K562 (cell line): ENCODE results near the gene CALU. TPM values are rescaled to one million over a fixed set of nuclear protein-coding genes. Genes with fewer than 3 reads are reported as not detected.

Experiments used
- BDP1 ChIP-seq: IDR thresholded peaks from 3 replicates; pipeline ENCODE4 v1.6.1; 2011; ENCODE audit not compliant: insufficient read length, insufficient read depth
- FIP1L1 ChIP-seq: fragments of 200-400 bp; formaldehyde crosslinking; IDR thresholded peaks from 2 replicates; pipeline ENCODE4 v1.6.1; 2018; ENCODE audit warnings: mild to moderate bottlenecking, low read depth, low read length; ENCODE audit not compliant: poor library complexity, severe bottlenecking
- FOXA3 ChIP-seq, 2 experiments: fragments of 450-650 bp in 1 of 2; sonication (generic) in 1 of 2; formaldehyde crosslinking; IDR thresholded peaks in 1 of 2; conservative IDR thresholded peaks in 1 of 2; 2 replicates each; pipeline versions ENCODE4 v1.4.0 to v1.8.0; 2020 to 2022; ENCODE audit warnings: mild to moderate bottlenecking in 2 of 2, missing genetic modification reagents in 1 of 2
- HSF4 ChIP-seq: fragments of 250-450 bp; sonication (Bioruptor Pico); IDR thresholded peaks from 2 replicates; pipeline ENCODE4 v2.1.2; 2022; ENCODE audit warnings: mild to moderate bottlenecking, moderate library complexity, borderline replicate concordance
- JUN ChIP-seq, 2 experiments: sonication (generic) in 1 of 2; formaldehyde crosslinking in 1 of 2; IDR thresholded peaks; 2 replicates each; pipeline versions ENCODE4 v1.6.1 to v1.8.0; 2012 to 2022; ENCODE audit warnings: borderline replicate concordance in 2 of 2, mild to moderate bottlenecking in 2 of 2, improper control_type of control experiment in 1 of 2, low read depth in 1 of 2, low read length in 1 of 2, missing genetic modification reagents in 1 of 2
- KLF13 ChIP-seq: fragments of 450-650 bp; IDR thresholded peaks from 2 replicates; pipeline ENCODE4 v1.6.1; 2016; ENCODE audit warnings: missing genetic modification characterization, low read depth, mild to moderate bottlenecking, missing compliant biosample characterization, moderate library complexity, borderline replicate concordance
- RBM22 ChIP-seq: fragments of 200-400 bp; formaldehyde crosslinking; IDR thresholded peaks from 2 replicates; pipeline ENCODE4 v1.6.1; 2018; ENCODE audit warnings: low read length, low read depth; ENCODE audit not compliant: poor library complexity, severe bottlenecking
- RCOR1 ChIP-seq, 2 experiments: IDR thresholded peaks; 2 replicates each; pipeline ENCODE4 v1.6.1; 2012; ENCODE audit warnings: low read depth in 2 of 2, low read length in 2 of 2, borderline replicate concordance in 1 of 2, improper control_type of control experiment in 1 of 2
- SIRT6 ChIP-seq: IDR thresholded peaks from one replicate; pipeline ENCODE4 v1.6.1; 2012; ENCODE audit warnings: low read depth, mild to moderate bottlenecking, control low read depth, inconsistent platforms, low read length, moderate library complexity
- SRF ChIP-seq, 2 experiments: fragments of 250-450, 450-650 bp in 1 of 2; sonication (Bioruptor Pico) in 1 of 2; sonication (generic) in 1 of 2; formaldehyde crosslinking; IDR thresholded peaks; 2 replicates each; pipeline versions ENCODE4 v1.5.0 to v1.5.1; 2020 to 2022; ENCODE audit warnings: mild to moderate bottlenecking in 1 of 2, missing genetic modification reagents in 1 of 2
- TEAD1 ChIP-seq, 2 experiments: fragments of 450-650 bp in 1 of 2; sonication (generic) in 1 of 2; formaldehyde crosslinking; IDR thresholded peaks; 2 replicates each; pipeline versions ENCODE4 v1.4.0 to v1.8.0; 2020 to 2022; ENCODE audit warnings: mild to moderate bottlenecking in 2 of 2, missing genetic modification reagents in 1 of 2
- ZBTB17 ChIP-seq: fragments of 450-650 bp; formaldehyde crosslinking; IDR thresholded peaks from 2 replicates; pipeline ENCODE4 v1.4.0; 2020; ENCODE audit warnings: mild to moderate bottlenecking
- ZBTB26 ChIP-seq: fragments of 450-650 bp; formaldehyde crosslinking; IDR thresholded peaks from 2 replicates; pipeline ENCODE4 v1.4.0; 2022; ENCODE audit warnings: missing genetic modification characterization
- ZKSCAN3 ChIP-seq: fragments of 250-450 bp; sonication (Bioruptor Pico); IDR thresholded peaks from 2 replicates; pipeline ENCODE4 v1.4.0; 2020
- ZNF561 ChIP-seq: fragments of 450-650 bp; formaldehyde crosslinking; conservative IDR thresholded peaks from 2 replicates; pipeline ENCODE4 v1.4.0; 2020; ENCODE audit warnings: mild to moderate bottlenecking, moderate library complexity
- ZNF699 ChIP-seq: fragments of 250-450 bp; sonication (Bioruptor Pico); IDR thresholded peaks from 2 replicates; pipeline ENCODE4 v1.8.0; 2021; ENCODE audit warnings: mild to moderate bottlenecking, moderate library complexity; ENCODE audit not compliant: insufficient replicate concordance
- polyA plus RNA-seq, 8 experiments: library from polyadenylated mRNA; depleted of rRNA in 4 of 8; stranded (reverse) in 5 of 8; unstranded in 3 of 8; fragments of >200 nt; fragmentation: Nextera tagmentation in 2 of 8; fragmentation: Illumina TruSeq in 1 of 8; extraction: Ambion mirVana in 2 of 8; extraction: Trizol in 1 of 8; gene quantifications; 2 replicates each; pipeline versions ENCODE4 v1.2.1 to v1.2.3, GENCODE V29; 2011 to 2014; ENCODE audit warnings: inconsistent platforms in 1 of 8, missing spikeins in 1 of 8
- total RNA-seq, 7 experiments: library from RNA; depleted of rRNA in 6 of 7; stranded (reverse); fragments of >200 nt in 6 of 7; fragmentation: Illumina TruSeq in 2 of 7; extraction: Trizol in 2 of 7; gene quantifications; 2 replicates each; pipeline versions ENCODE4 v1.2.1 to v1.2.3, GENCODE V29; 2011 to 2021; ENCODE audit warnings: low replicate concordance in 1 of 7
- TF ChIP-seq, protein P1 (sequence below): fragments of 150-350 bp; conservative IDR thresholded peaks from 2 replicates; pipeline ENCODE4 v1.6.1; 2014; ENCODE audit warnings: low read length
- TF ChIP-seq, protein P2 (sequence below), 2 experiments: IDR thresholded peaks; 2 replicates each; pipeline ENCODE4 v1.6.1; 2011; ENCODE audit warnings: borderline replicate concordance in 1 of 2, control low read depth in 1 of 2, low read depth in 1 of 2, low read length in 1 of 2, mild to moderate bottlenecking in 1 of 2, mixed read lengths in 1 of 2, moderate library complexity in 1 of 2; ENCODE audit not compliant: insufficient read depth in 1 of 2, insufficient read length in 1 of 2, poor library complexity in 1 of 2, severe bottlenecking in 1 of 2; ENCODE audit errors: extremely low read depth in 1 of 2

Gene CALU
- total and polyA plus RNA-seq, 9 of the 15 experiments (the other 6 are each of a cell fraction or from before 2014, with no cell fraction given), result 166 to 286 (median 215) TPM

- TF ChIP-seq JUN (IDR thresholded peaks at IDR 0.05; ENCODE audit: borderline replicate concordance, low read depth, low read length), result no peak
- no peak for TF ChIP-seq JUN (CRISPR knock-in tag; IDR thresholded peaks at IDR 0.05; ENCODE audit: borderline replicate concordance)
- TF ChIP-seq ZBTB17 (CRISPR knock-in tag), result 0 out of 2 replicates have a peak, but pooled peaks have one; percentile 19
- TF ChIP-seq TEAD1 (CRISPR knock-in tag; IDR thresholded peaks at IDR 0.05), result no peak
- no peak for TF ChIP-seq SIRT6
- TF ChIP-seq KLF13 (tag), result no peak
- no peak for TF ChIP-seq RCOR1 (IDR thresholded peaks at IDR 0.05; ENCODE audit: borderline replicate concordance in 1 of 2, low read depth in 2 of 2, low read length in 2 of 2)
- TF ChIP-seq, protein P1, sequence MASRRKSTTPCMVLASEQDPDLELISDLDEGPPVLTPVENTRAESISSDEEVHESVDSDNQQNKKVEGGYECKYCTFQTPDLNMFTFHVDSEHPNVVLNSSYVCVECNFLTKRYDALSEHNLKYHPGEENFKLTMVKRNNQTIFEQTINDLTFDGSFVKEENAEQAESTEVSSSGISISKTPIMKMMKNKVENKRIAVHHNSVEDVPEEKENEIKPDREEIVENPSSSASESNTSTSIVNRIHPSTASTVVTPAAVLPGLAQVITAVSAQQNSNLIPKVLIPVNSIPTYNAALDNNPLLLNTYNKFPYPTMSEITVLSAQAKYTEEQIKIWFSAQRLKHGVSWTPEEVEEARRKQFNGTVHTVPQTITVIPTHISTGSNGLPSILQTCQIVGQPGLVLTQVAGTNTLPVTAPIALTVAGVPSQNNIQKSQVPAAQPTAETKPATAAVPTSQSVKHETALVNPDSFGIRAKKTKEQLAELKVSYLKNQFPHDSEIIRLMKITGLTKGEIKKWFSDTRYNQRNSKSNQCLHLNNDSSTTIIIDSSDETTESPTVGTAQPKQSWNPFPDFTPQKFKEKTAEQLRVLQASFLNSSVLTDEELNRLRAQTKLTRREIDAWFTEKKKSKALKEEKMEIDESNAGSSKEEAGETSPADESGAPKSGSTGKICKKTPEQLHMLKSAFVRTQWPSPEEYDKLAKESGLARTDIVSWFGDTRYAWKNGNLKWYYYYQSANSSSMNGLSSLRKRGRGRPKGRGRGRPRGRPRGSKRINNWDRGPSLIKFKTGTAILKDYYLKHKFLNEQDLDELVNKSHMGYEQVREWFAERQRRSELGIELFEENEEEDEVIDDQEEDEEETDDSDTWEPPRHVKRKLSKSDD, result no peak
- TF ChIP-seq HSF4 (CRISPR knock-in tag), result no peak
- TF ChIP-seq ZKSCAN3 (CRISPR knock-in tag), result no peak
- TF ChIP-seq FIP1L1, result no peak
- no peak for TF ChIP-seq ZNF699 (CRISPR knock-in tag)
- no peak for TF ChIP-seq SRF (CRISPR knock-in tag; IDR thresholded peaks at IDR 0.05)
- TF ChIP-seq BDP1, result no peak
- TF ChIP-seq, protein P2, sequence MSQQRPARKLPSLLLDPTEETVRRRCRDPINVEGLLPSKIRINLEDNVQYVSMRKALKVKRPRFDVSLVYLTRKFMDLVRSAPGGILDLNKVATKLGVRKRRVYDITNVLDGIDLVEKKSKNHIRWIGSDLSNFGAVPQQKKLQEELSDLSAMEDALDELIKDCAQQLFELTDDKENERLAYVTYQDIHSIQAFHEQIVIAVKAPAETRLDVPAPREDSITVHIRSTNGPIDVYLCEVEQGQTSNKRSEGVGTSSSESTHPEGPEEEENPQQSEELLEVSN (IDR thresholded peaks at IDR 0.05; ENCODE audit: borderline replicate concordance in 1 of 2, extremely low read depth in 1 of 2, insufficient read depth in 1 of 2, insufficient read length in 1 of 2, low read depth in 1 of 2, low read length in 1 of 2, poor library complexity in 1 of 2, severe bottlenecking in 1 of 2), result peak in 1 of 2 experiments; percentile 20
- 0 out of 4 replicates have a peak, but pooled peaks of 1 of the 2 experiments have one; percentile 20 for TF ChIP-seq FOXA3 (CRISPR knock-in tag; conservative IDR thresholded peaks at IDR 0.05 in 1 of 2, IDR thresholded peaks at IDR 0.05 in 1 of 2)
- TF ChIP-seq ZBTB26 (CRISPR knock-in tag), result no peak
- no peak for TF ChIP-seq RBM22
- no peak for TF ChIP-seq ZNF561 (CRISPR knock-in tag)
Measured at GRCh38 chr7:128815289-128815942, 76.3 kb downstream of the CALU start (continued).
